Measurements from ENCODE around the gene EAPP. TPM values are rescaled to one million over a fixed set of nuclear protein-coding genes. Genes with fewer than 3 reads are reported as not detected.
"Not testable (repeated sequence)": the region's sequence is repeated elsewhere in the genome, so short reads cannot be mapped to it uniquely, and the experiment has no call there.

EAPP gene
- total and polyA plus RNA-seq, 2 of the 13 experiments (the other 11 are each of a cell fraction or from before 2014, with no cell fraction given): 68.7 to 110 TPM

DNA sequence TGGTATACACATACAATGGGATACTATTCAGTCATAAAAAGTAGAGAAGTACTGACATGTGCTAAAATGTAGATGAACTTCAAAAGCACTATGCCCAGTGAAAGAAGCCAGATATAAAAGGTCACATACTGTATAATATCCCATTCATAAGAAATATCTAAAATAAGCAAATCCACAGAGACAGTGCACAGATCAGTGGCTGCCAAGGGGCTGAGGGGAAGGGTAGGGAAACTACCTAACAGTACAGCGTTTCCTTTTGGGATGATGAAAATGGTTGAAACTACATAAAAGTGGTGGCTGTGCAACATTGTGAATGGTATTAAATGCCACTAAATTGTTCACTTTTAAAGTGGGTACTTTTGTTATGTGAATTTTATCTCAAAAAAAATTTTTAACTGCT is 11.9 kb downstream of the EAPP start:
- FAIRE-seq: no peak
- CTCF ChIA-PET (ENCODE audit: low intra/inter-chr PET ratio, low total read pairs): no interaction called here
- POLR2A ChIA-PET: interaction anchor here (1.3 kb wide), 1 partner anchor 9 kb away, joined by 5 read pairs; no protein-coding TSS in a partner anchor

DNA sequence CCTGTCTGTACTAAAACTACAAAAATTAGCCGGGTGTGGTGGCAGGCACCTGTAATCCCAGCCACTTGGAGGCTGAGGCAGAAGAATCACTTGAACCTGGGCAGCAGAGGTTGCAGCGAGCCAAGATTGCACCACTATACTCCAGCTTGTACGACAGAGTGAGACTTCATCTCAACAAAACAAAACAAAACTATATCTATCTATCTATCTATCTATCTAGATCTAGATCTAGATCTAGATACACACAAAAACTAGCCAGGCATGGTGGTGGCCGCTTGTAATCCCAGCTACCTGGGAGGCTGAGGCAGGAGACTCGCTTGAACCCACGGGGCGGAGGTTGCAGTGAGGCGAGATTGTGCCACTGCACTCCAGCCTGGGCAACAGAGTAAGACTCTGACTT is 15.3 kb downstream of the EAPP start:
- ATAC-seq; H3K27ac ChIP-seq (ENCODE audit: extremely low read length, insufficient read depth, low read length); H3K4me3 ChIP-seq (replicated peaks in 1 of 3; ENCODE audit: insufficient read depth in 1 of 3, low read depth in 2 of 3, low read length in 3 of 3); H3K9me3 ChIP-seq (ENCODE audit: low read length); POLR2A ChIA-PET; H4K20me1 ChIP-seq (ENCODE audit: insufficient read depth, low read length); H2AFZ ChIP-seq (ENCODE audit: low read length); intact Hi-C loops (cut with micrococcal nuclease; ENCODE audit: unreplicated experiment); FAIRE-seq; DNase-seq (ENCODE audit: low spot score); in situ Hi-C loops (cut with HindIII; ENCODE audit: extremely low pct_ligation_motif_present, low pct_unique_long_range_greater_than_20kb); H3K9ac ChIP-seq (ENCODE audit: insufficient read depth, low read depth, low read length); H3K79me2 ChIP-seq (ENCODE audit: insufficient read depth, low read length); H3K4me2 ChIP-seq (ENCODE audit: low read depth, low read length); BruUV-seq (replicated peaks); H3K27me3 ChIP-seq (ENCODE audit: control insufficient read depth in 1 of 2, insufficient read depth in 2 of 2, low read length in 2 of 2); CTCF ChIA-PET (ENCODE audit: low intra/inter-chr PET ratio, low total read pairs); H3K4me1 ChIP-seq (ENCODE audit: insufficient read depth, low read length): not testable (repeated sequence)
- 99% methylated on average over 8 of the region's 8 CpGs for WGBS (ENCODE audit: low lambda C conversion rate)
- peaks cover 50 to 86% of the 10 kb centered on the region in 2 experiments for H3K36me3 ChIP-seq (replicated peaks in 1 of 2; ENCODE audit: control insufficient read depth in 1 of 2, insufficient read depth in 2 of 2, low read length in 2 of 2)

More for the DNA sequence above, 11.9 kb downstream of the EAPP start:
- Histone ChIP-seq H3K27ac (ENCODE audit: extremely low read length, insufficient read depth, low read length) (no peak overlapping the region), H3K27me3 (ENCODE audit: control insufficient read depth in 1 of 2, insufficient read depth in 2 of 2, low read length in 2 of 2) (no peaks in the 10 kb centered on the region), H3K9me3 (ENCODE audit: low read length) (no peaks in the 10 kb centered on the region), H3K4me2 (ENCODE audit: low read depth, low read length) (no peak overlapping the region), H3K79me2 (ENCODE audit: insufficient read depth, low read length) (no peaks in the 10 kb centered on the region), H2AFZ (ENCODE audit: low read length) (no peak overlapping the region), H3K36me3 (replicated peaks in 1 of 2; ENCODE audit: control insufficient read depth in 1 of 2, insufficient read depth in 2 of 2, low read length in 2 of 2) (peaks cover 46 to 88% of the 10 kb centered on the region in 2 experiments), H3K4me3 (replicated peaks in 1 of 3; ENCODE audit: insufficient read depth in 1 of 3, low read depth in 2 of 3, low read length in 3 of 3) (no peak overlapping the region), H3K9ac (ENCODE audit: insufficient read depth, low read depth, low read length) (no peak overlapping the region), H3K4me1 (ENCODE audit: insufficient read depth, low read length) (no peaks in the 10 kb centered on the region), H4K20me1 (ENCODE audit: insufficient read depth, low read length) (no peaks in the 10 kb centered on the region)
- ATAC-seq: peak; percentile 17; the same call in 2 of the 3 replicates
- 98% methylated on average over 1 of the region's 1 CpG for WGBS (ENCODE audit: low lambda C conversion rate)
- intact Hi-C loops (cut with micrococcal nuclease; ENCODE audit: unreplicated experiment): no loop called here
- in situ Hi-C loops (cut with HindIII; ENCODE audit: extremely low pct_ligation_motif_present, low pct_unique_long_range_greater_than_20kb): no loop called here
- TF ChIP-seq POLR2G (IDR thresholded peaks at IDR 0.05; ENCODE audit: low read depth, low read length) (no peak), MAFG (CRISPR knock-in tag; IDR thresholded peaks at IDR 0.05) (0 out of 2 replicates have a peak, but pooled peaks have one; percentile 29)
- no peak for DNase-seq (ENCODE audit: low spot score)
- no TSS peak for BruUV-seq (replicated peaks)
